HepG2 (cell line): ENCODE data around the gene NLGN2. TPM values are rescaled to one million over a fixed set of nuclear protein-coding genes. Genes with fewer than 3 reads are reported as not detected.

Experiments used
- AHDC1 ChIP-seq: sonication (generic); formaldehyde crosslinking; IDR thresholded peaks from 2 replicates; pipeline ENCODE4 v1.5.1; 2020; ENCODE audit warnings: mild to moderate bottlenecking, missing genetic modification reagents, borderline replicate concordance
- GPBP1L1 ChIP-seq: sonication (generic); formaldehyde crosslinking; IDR thresholded peaks from 2 replicates; pipeline ENCODE4 v1.5.0; 2020; ENCODE audit warnings: mild to moderate bottlenecking, missing genetic modification reagents
- HOMEZ ChIP-seq: IDR thresholded peaks from 2 replicates; pipeline ENCODE4 v1.6.1; 2016; ENCODE audit warnings: low read depth
- IRF1 ChIP-seq: sonication (generic); formaldehyde crosslinking; IDR thresholded peaks from 2 replicates; pipeline ENCODE4 v1.4.0; 2020; ENCODE audit warnings: low read depth, mild to moderate bottlenecking, missing genetic modification reagents
- MYC ChIP-seq: sonication (generic); formaldehyde crosslinking; IDR thresholded peaks from 2 replicates; pipeline ENCODE4 v1.9.0; 2021; ENCODE audit warnings: missing genetic modification reagents, borderline replicate concordance
- PBX3 ChIP-seq: sonication (generic); formaldehyde crosslinking; IDR thresholded peaks from 2 replicates; pipeline ENCODE4 v1.8.1; 2023; ENCODE audit warnings: missing genetic modification reagents, inconsistent platforms, borderline replicate concordance
- RARA ChIP-seq: IDR thresholded peaks from 2 replicates; pipeline ENCODE4 v1.6.1; 2016; ENCODE audit warnings: missing genetic modification reagents, missing compliant biosample characterization
- SNAI1 ChIP-seq: sonication (generic); formaldehyde crosslinking; IDR thresholded peaks from 2 replicates; pipeline ENCODE4 v1.5.0; 2020; ENCODE audit warnings: mild to moderate bottlenecking, missing genetic modification reagents, borderline replicate concordance
- STAT5B ChIP-seq: sonication (generic); formaldehyde crosslinking; IDR thresholded peaks from 2 replicates; pipeline ENCODE4 v1.4.0; 2020; ENCODE audit warnings: missing genetic modification reagents
- ZNF101 ChIP-seq: sonication (generic); formaldehyde crosslinking; IDR thresholded peaks from 2 replicates; pipeline ENCODE4 v1.4.0; 2020; ENCODE audit warnings: mild to moderate bottlenecking, low read depth, missing genetic modification reagents, borderline replicate concordance
- ZNF281 ChIP-seq: sonication (generic); formaldehyde crosslinking; IDR thresholded peaks from 2 replicates; pipeline ENCODE4 v1.4.0; 2020; ENCODE audit warnings: missing genetic modification reagents, borderline replicate concordance
- ZNF30 ChIP-seq: sonication (generic); formaldehyde crosslinking; IDR thresholded peaks from 2 replicates; pipeline ENCODE4 v1.5.0; 2020; ENCODE audit warnings: mild to moderate bottlenecking, missing genetic modification reagents
- ZNF510 ChIP-seq: sonication (generic); formaldehyde crosslinking; IDR thresholded peaks from 2 replicates; pipeline ENCODE4 v1.4.0; 2020; ENCODE audit warnings: low read depth, mild to moderate bottlenecking, missing genetic modification reagents
- ZNF605 ChIP-seq: sonication (generic); formaldehyde crosslinking; IDR thresholded peaks from 2 replicates; pipeline ENCODE4 v1.8.0; 2022; ENCODE audit warnings: mild to moderate bottlenecking, missing genetic modification reagents
- ZNF672 ChIP-seq: sonication (generic); formaldehyde crosslinking; IDR thresholded peaks from 2 replicates; pipeline ENCODE4 v1.8.1; 2022; ENCODE audit warnings: missing genetic modification reagents
- polyA plus RNA-seq, 8 experiments: library from polyadenylated mRNA; depleted of rRNA in 3 of 8; stranded (reverse) in 7 of 8; unstranded in 1 of 8; fragments of >200 nt; fragmentation: Illumina TruSeq in 4 of 8; extraction: Trizol in 4 of 8; gene quantifications; 2 replicates each; pipeline versions ENCODE4 v1.2.1 to v1.2.3, GENCODE V29; 2011 to 2016; ENCODE audit warnings: low read depth in 4 of 8, missing spikeins in 1 of 8, mixed read lengths in 1 of 8; ENCODE audit not compliant: insufficient read depth in 1 of 8
- total RNA-seq, 5 experiments: library from RNA; depleted of rRNA; stranded (reverse); fragments of >200 nt; fragmentation: Illumina TruSeq; extraction: Trizol; gene quantifications; 2 replicates each; pipeline ENCODE4 v1.2.3, GENCODE V29; 2016; ENCODE audit warnings: low read depth in 1 of 5

The NLGN2 gene
- total and polyA plus RNA-seq, 2 of the 13 experiments (the other 11 are each of a cell fraction or from before 2014, with no cell fraction given), result 1.9 to 11.0 TPM

- no peak for TF ChIP-seq GPBP1L1 (CRISPR knock-in tag)
- no peak; the same call in 1 of the 2 replicates for TF ChIP-seq ZNF605 (CRISPR knock-in tag)
- TF ChIP-seq RARA (CRISPR knock-in tag), result no peak; the same call in 1 of the 2 replicates
- TF ChIP-seq PBX3 (CRISPR knock-in tag), result no peak
- TF ChIP-seq ZNF281 (CRISPR knock-in tag), result no peak
- no peak for TF ChIP-seq AHDC1 (CRISPR knock-in tag)
- no peak for TF ChIP-seq HOMEZ (CRISPR knock-in tag)
- no peak for TF ChIP-seq STAT5B
- TF ChIP-seq MYC, result peak; percentile 81; the same call in 1 of the 2 replicates
- no peak for TF ChIP-seq ZNF101 (CRISPR knock-in tag)
- TF ChIP-seq IRF1 (CRISPR knock-in tag), result no peak
- TF ChIP-seq ZNF672, result no peak
- no peak for TF ChIP-seq SNAI1 (CRISPR knock-in tag)
- no peak for TF ChIP-seq ZNF30 (CRISPR knock-in tag)
- no peak for TF ChIP-seq ZNF510
Observed at GRCh38 chr17:7394452-7395191, 13.0 kb upstream of the NLGN2 start, which contains the start of gene PLSCR3 (continued).
